Loucy (cell line): ENCODE measurements around the gene KIRREL3.

Source experiments
- H2AFZ ChIP-seq: fragments of 200-600 bp; sonication (generic); 2 replicates; pipeline ENCODE4 v1.6.0; 2016; ENCODE audit warnings: antibody characterized with exemption, mild to moderate bottlenecking, low read length, moderate library complexity
- H3F3A ChIP-seq: fragments of 200-600 bp; 2 replicates; pipeline ENCODE4 v1.6.0; 2016; ENCODE audit warnings: antibody characterized with exemption, low read depth, mild to moderate bottlenecking
- H3K27me3 ChIP-seq: fragments of 200-600 bp; sonication (generic); 2 replicates; pipeline ENCODE4 v1.6.1; 2014; ENCODE audit warnings: low read length, mild to moderate bottlenecking; ENCODE audit not compliant: insufficient read depth, poor library complexity, severe bottlenecking
- H3K36me3 ChIP-seq: fragments of 200-600 bp; sonication (generic); 2 replicates; pipeline ENCODE4 v1.6.1; 2016; ENCODE audit warnings: low read length; ENCODE audit not compliant: insufficient read depth
- H3K4me1 ChIP-seq: fragments of 200-600 bp; sonication (generic); 2 replicates; pipeline ENCODE4 v1.5.1; 2014; ENCODE audit warnings: low read length, mild to moderate bottlenecking; ENCODE audit not compliant: insufficient read depth, poor library complexity, severe bottlenecking
- H3K4me2 ChIP-seq: fragments of 200-600 bp; sonication (generic); 2 replicates; pipeline ENCODE4 v1.6.0; 2014; ENCODE audit warnings: antibody characterized with exemption, low read length, low read depth, mild to moderate bottlenecking; ENCODE audit not compliant: poor library complexity, severe bottlenecking
- H3K4me3 ChIP-seq: fragments of 200-600 bp; sonication (generic); 2 replicates; pipeline ENCODE4 v1.5.1; 2014; ENCODE audit warnings: low read length, mild to moderate bottlenecking, mixed read lengths; ENCODE audit not compliant: poor library complexity, severe bottlenecking
- H3K79me2 ChIP-seq: fragments of 200-600 bp; sonication (generic); 2 replicates; pipeline ENCODE4 v1.6.1; 2014; ENCODE audit warnings: low read length; ENCODE audit not compliant: insufficient read depth
- H3K9ac ChIP-seq: fragments of 200-600 bp; sonication (generic); 2 replicates; pipeline ENCODE4 v1.6.0; 2014; ENCODE audit warnings: mild to moderate bottlenecking, low read depth, low read length, moderate library complexity; ENCODE audit not compliant: poor library complexity, severe bottlenecking
- H3K9me2 ChIP-seq: fragments of 200-600 bp; sonication (generic); replicated peaks from 2 replicates; pipeline ENCODE4 v1.6.1; 2016; ENCODE audit warnings: low read depth, low read length, mixed read lengths
- H3K9me3 ChIP-seq: fragments of 200-600 bp; sonication (generic); 2 replicates; pipeline ENCODE4 v1.6.1; 2014; ENCODE audit warnings: mild to moderate bottlenecking, antibody characterized with exemption, low read length, low read depth; ENCODE audit not compliant: insufficient read depth
- H4K20me1 ChIP-seq: fragments of 200-600 bp; sonication (generic); 2 replicates; pipeline ENCODE4 v1.6.0; 2014; ENCODE audit warnings: antibody characterized with exemption, low read length, mild to moderate bottlenecking; ENCODE audit not compliant: insufficient read depth, poor library complexity, severe bottlenecking
- EZH2phosphoT487 ChIP-seq: fragments of 200-600 bp; IDR thresholded peaks from 2 replicates; pipeline ENCODE4 v1.6.1; 2018; ENCODE audit warnings: antibody characterized with exemption, mild to moderate bottlenecking, moderate library complexity, borderline replicate concordance
- TF ChIP-seq, protein P1 (sequence below): fragments of 200-600 bp; sonication (generic); conservative IDR thresholded peaks from 2 replicates; pipeline ENCODE4 v1.5.1; 2014; ENCODE audit warnings: mild to moderate bottlenecking, antibody characterized with exemption, low read length

Gene KIRREL3

DNA sequence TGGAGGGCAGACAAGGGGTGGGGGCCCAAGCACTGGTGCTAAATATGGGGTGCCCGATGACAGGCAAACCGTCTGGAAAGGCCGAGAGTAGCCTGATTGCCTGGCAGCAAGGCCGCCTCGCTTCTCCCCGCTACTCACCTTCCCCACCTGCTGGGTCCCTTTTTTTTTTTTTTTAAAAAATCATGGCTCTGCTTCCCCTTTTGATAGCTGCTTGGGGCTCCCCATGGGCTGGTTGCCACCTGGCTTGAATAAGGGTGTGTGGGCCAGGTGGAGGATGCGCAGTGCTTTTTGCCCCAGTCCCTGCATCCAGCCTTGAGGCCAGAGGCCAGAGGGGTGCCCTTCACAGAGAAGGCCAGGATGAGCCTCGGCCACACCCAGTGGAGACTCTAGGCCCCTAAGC, 533.1 kb downstream of the KIRREL3 start:
- TF ChIP-seq, protein P1, sequence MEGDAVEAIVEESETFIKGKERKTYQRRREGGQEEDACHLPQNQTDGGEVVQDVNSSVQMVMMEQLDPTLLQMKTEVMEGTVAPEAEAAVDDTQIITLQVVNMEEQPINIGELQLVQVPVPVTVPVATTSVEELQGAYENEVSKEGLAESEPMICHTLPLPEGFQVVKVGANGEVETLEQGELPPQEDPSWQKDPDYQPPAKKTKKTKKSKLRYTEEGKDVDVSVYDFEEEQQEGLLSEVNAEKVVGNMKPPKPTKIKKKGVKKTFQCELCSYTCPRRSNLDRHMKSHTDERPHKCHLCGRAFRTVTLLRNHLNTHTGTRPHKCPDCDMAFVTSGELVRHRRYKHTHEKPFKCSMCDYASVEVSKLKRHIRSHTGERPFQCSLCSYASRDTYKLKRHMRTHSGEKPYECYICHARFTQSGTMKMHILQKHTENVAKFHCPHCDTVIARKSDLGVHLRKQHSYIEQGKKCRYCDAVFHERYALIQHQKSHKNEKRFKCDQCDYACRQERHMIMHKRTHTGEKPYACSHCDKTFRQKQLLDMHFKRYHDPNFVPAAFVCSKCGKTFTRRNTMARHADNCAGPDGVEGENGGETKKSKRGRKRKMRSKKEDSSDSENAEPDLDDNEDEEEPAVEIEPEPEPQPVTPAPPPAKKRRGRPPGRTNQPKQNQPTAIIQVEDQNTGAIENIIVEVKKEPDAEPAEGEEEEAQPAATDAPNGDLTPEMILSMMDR: no peak
- no peak for TF ChIP-seq EZH2phosphoT487
- H2AFZ ChIP-seq: no peak overlapping the region
- no peaks in the 10 kb centered on the region for H3K9me3 ChIP-seq
- no peaks in the 10 kb centered on the region for H3K36me3 ChIP-seq
- H3K9ac ChIP-seq: peak overlapping the region; percentile 15
- no peak overlapping the region for H3K4me3 ChIP-seq
- no peak overlapping the region for H3K4me2 ChIP-seq
- no peaks in the 10 kb centered on the region for H4K20me1 ChIP-seq
- peaks cover 43% of the 10 kb centered on the region for H3K4me1 ChIP-seq
- no peaks in the 10 kb centered on the region for H3K79me2 ChIP-seq
- no peaks in the 10 kb centered on the region for H3K27me3 ChIP-seq
- H3F3A ChIP-seq: no peaks in the 10 kb centered on the region
- no peaks in the 10 kb centered on the region for H3K9me2 ChIP-seq

DNA sequence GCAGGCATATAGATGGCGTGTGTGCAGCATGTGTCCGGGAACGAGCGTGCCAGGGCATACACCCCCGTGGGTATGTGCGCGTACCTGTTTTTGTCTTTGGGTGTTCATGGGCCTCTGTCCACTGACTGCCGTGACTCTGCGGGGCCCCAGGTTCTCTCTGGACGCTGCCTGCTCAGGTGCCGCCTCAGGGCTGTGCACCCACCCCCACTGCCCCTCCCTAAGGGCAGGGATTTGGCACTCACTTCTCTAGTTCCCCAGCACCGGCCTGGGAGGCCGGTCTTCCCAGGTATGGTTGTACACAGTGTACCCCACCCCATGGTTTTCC, 533.6 kb downstream of the KIRREL3 start:
- no peak overlapping the region for H3K9ac ChIP-seq
- H3K9me2 ChIP-seq: no peaks in the 10 kb centered on the region
- no peaks in the 10 kb centered on the region for H3K79me2 ChIP-seq
- H3K4me1 ChIP-seq: peaks cover 38% of the 10 kb centered on the region
- H3K9me3 ChIP-seq: no peaks in the 10 kb centered on the region
- H3K27me3 ChIP-seq: no peaks in the 10 kb centered on the region
- H2AFZ ChIP-seq: no peak overlapping the region
- H3K36me3 ChIP-seq: no peaks in the 10 kb centered on the region
- H4K20me1 ChIP-seq: no peaks in the 10 kb centered on the region
- no peak overlapping the region for H3K4me2 ChIP-seq
- no peak overlapping the region for H3K4me3 ChIP-seq
- no peaks in the 10 kb centered on the region for H3F3A ChIP-seq
- TF ChIP-seq EZH2phosphoT487: no peak
- TF ChIP-seq, protein P1: no peak

DNA sequence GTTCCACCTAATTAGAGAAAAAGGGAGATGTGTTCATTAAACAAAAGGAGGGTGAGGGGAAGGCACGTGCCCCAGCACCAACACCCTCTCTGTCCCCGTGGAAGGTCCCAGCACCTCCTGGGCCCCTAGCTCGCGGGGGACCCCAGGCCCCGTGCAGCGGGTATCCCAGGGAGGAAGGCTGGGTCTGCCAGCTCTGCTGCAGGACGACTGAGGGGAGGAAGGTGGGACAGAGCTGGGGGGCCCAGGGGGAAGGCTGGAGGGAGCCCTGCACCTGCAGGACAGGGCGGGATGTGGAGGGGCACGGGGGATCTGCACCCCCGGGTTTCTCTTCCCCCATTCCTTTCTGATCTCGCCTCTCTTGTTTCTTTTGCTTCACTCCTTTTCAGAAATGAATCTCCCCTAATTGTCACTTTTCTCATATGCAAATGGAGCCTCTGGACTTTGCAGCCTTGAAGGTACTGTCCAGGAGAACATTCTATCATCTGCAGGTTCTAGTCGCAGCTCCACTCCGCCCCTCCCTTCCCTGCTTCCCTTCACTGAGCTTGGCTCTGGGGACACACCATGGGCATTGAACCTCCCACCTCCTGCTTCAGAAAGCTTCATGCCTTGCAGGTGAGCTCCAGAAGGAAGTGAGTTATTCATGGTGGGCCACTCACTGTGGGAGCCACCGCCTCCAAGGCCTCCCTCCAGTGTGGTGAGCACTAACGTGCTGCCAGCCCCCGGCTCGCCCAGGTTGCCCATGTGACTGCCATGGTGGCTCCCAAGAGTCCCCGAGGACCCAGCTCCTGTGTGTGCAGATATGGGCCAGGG, 534.1 kb downstream of the KIRREL3 start:
- no peaks in the 10 kb centered on the region for H3K9me3 ChIP-seq
- no peak for TF ChIP-seq EZH2phosphoT487
- TF ChIP-seq, protein P1: no peak

More for the DNA sequence above, 534.1 kb downstream of the KIRREL3 start:
- no peaks in the 10 kb centered on the region for H3K36me3 ChIP-seq
- H3F3A ChIP-seq: no peaks in the 10 kb centered on the region
- H4K20me1 ChIP-seq: no peaks in the 10 kb centered on the region
- H3K79me2 ChIP-seq: no peaks in the 10 kb centered on the region
- no peak overlapping the region for H2AFZ ChIP-seq
- H3K9ac ChIP-seq: peak overlapping the region; percentile 49
- peak overlapping the region; percentile 53 for H3K4me2 ChIP-seq
- no peak overlapping the region for H3K4me3 ChIP-seq
- H3K9me2 ChIP-seq: no peaks in the 10 kb centered on the region
- H3K27me3 ChIP-seq: no peaks in the 10 kb centered on the region
- H3K4me1 ChIP-seq: peaks cover 32% of the 10 kb centered on the region
